CD4-positive, alpha-beta T cell treated with Interleukin-12 subunit alpha and Interleukin-12 subunit beta, for 1 hour (primary cell): Measurements from ENCODE around the gene TWNK.
A peak's percentile ranks its signal among the peaks of the same experiment; 100 is the strongest.

Experiments used
- DNase-seq: peaks from one replicate; pipeline ENCODE4 v3.0.0-alpha.2; 2020

TWNK gene

DNA sequence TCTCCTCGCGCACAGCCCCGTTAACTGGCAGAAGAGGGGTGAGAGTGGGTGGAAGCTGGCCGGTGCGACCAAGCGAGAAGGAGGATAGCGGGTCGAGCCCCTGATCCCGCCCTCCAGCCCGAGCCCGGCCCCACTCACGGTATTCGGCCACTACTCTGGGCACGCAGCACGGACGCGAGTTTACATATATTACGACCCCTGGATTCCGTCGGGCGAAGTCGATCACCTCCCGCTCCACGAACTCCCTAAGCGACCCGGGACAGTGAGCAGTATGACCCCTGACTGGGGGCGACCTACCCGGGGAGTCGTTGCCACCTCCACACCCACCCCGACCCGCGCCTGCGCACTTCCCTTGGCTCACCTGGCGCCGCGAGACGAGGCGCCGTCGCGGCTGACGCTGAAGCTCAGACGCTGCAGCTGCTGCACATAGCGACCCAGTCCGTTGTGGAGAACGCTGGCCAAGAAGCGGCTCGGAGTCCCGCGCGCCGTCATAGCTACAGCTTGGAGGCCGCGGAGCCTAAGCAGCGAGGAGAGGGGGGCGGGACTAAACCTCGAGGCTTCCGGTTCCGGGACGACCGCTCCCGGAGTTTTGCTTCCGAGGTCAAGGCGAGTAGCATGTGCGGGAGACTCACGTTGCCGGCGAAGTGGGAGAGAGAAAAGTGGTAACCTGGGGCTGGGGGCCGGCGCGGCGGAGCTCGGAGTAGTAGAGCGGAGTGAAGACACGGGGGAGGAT, at the start of gene TWNK, which contains the start of gene MRPL43:
Gene TWNK (plus strand): TSS at position 592 of the 733 bp plus-strand sequence. CDS start 668 bp downstream, outside the sequence.
Gene MRPL43 (minus strand): TSS at position 546 of the 733 bp plus-strand sequence. CDS start 54 bp downstream, at position 492.
- DNase-seq: peak; percentile 85

DNA sequence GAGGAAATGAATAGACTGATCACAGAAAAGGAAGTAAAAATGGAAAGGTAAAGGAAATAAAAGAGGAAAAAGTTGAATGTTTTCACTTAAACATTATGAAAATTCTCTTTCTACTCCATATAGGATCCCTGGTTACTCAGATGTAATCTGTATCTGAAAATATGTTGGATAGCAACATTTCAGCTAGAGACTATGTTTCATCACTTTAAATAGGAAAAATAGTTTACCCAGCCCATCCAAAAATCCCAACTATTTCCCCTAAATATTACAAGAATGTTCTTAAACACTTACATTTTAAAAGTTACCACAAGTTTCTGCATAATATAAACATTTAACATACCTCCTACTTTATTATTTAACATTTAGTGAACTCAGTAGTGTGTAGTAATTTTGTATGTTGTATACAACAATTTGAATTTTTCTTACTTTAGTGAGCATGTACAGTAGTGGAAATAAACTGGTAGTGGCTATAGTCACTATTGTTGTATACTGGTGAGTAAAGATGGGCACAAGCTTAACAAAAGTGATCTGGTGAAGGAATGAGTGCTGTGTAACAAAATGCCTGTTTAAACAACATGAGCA, 47.5 kb upstream of the TWNK start:
- no peak for DNase-seq

DNA sequence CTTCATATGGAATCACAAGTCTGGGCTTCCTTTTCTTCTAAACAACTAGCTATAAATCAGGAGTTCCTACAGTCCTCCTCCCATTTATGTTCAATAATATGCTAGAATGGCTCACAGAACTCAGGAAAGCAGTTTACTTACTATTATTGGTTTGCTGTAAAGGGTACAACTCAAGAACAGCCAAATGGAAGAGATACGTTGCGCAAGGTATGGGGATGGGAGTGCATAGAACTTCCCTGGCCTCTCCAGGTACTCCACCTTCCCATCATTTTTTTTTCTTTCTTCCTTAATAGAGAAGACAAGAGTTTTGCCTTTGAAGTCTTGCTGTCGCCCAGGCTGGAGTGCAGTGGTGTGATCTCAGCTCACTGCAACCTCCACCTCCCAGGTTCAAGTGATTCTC, 45.1 kb upstream of the TWNK start:
- DNase-seq: no peak

DNA sequence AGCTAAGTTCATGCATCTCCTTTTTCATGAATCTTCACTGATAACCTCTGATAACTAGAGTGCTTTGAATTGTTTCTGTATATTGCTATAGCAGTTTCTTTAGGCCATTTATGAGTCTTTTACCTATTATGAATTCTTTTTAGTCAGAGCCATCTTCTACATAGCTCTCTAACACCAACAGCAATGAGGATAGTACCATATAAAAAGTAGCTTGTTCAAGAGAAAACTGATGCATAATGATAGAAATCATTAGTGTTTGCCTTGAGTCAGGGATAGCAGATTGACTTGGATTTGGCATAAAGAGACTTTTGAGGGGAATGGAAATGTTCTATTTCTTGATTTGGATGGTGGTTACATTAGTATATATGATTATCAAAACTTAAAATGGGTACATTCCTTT, 43.8 kb upstream of the TWNK start:
- DNase-seq: no peak

DNA sequence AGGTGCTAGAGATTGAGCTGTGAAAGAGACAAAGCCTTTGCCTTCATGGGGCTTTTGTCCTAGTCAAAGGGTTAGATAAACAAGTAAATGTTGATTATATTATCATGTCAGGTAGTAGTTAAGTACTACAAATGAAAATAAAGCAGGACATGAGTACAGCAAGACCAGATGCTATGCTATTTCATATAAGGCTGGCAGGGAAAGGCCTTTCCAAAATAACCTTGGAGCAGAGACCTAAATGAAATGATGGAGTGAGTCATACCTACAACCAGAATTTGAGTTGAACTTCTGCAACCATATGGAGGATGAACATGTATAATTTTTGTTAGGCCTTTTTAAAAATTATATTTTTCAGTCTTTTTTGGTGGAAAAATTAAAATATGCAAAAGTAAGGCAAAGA, 41.6 kb upstream of the TWNK start:
- no peak for DNase-seq

GRCh38 chr10:100948916-100949315, 38.4 kb upstream of the TWNK start:
- DNase-seq: no peak

GRCh38 chr10:100960251-100960650, 27.1 kb upstream of the TWNK start:
- no peak for DNase-seq

- DNase-seq: no peak
Measured at GRCh38 chr10:100962351-100963080, 24.8 kb upstream of the TWNK start.

DNA sequence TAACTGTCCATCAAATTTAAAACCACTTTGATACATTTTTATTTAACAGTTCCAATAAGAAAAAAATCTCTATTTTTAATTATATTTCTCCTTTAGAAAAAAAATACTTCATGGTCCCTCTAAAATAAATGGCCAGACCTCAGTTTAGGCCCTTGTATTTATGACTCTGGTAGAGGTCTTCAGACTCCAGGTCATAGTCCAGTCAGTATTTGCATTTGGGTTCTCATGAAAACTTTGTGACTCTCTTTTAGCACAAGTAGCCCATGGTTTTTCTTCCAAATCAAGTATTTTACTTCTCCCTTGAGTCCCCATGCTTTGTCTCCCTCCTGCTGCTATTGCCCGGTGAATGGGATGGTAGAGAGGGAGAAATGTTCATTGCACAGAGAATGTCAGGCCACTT, 23.5 kb upstream of the TWNK start:
- no peak for DNase-seq

GRCh38 chr10:100965820-100966219, 21.5 kb upstream of the TWNK start:
- no peak for DNase-seq

DNA sequence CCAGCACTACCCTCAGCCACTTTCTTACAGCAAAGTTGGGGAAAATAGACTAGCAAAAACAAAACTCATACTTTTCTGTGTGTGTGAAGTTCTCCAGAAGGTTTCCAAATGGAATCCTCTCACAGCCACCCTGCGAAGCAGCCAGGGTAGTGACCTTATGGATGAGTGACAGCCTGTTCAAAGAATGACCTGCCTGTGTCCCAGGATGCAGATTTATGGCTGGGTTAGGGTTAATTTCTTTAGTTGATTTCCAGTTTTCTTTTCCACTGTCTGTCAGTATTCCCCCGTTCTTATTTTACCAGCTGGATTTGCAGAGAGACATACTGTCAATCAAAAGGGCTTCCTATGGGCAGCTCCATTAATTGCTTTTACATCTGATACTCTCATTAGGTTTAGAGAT, 20.5 kb upstream of the TWNK start:
- no peak for DNase-seq

DNA sequence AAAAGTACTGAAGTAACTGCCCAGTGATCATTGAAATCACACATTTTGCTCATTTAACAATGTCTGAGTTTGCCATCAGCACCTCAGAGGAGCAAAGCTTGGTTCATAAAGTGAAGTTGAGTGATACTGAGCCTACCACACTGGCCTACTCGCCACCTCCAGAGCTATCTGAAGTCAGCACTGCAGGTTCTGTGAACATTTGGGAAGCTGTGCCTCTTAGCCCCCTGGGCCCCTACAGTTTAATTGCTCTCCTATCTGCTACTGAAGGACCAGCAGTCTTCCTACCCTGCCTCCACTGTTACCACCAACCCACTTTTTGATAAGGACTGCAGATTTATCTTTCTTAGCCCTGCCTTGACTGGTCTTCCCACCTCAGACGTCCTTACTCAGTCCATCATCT, 20.0 kb upstream of the TWNK start:
- DNase-seq: no peak

DNA sequence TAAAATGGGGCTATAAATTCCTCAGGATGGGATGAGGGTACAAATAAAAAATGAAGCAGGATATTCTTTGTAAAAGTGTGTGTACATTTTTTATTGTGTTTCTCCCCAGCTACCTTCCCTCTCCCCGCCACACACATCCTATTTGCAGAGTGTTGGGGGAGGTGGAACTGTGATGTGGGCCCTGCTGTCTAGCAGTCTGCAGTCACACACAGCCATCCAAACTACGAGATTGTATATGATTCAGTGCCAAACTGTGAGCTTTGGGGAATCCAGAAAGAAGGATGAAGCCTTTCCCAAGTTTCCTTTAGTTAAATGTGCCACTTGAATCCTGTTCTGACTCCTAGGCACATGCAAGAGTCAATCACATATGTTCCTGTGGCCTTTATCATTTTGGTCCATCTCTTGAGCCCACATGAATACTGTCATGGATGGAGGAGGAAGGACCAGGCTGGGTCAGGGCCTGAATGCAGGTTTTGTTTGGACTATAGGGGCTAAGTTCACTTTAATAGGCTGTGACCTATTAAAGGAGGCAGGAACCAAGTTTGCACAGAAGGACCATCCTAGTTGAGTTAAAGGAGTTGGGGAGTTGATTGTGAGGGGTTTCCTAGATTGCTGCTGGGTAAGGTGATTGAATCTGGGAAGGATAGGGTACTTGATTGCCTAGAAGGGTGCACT, 19.1 kb upstream of the TWNK start:
- DNase-seq: no peak

DNA sequence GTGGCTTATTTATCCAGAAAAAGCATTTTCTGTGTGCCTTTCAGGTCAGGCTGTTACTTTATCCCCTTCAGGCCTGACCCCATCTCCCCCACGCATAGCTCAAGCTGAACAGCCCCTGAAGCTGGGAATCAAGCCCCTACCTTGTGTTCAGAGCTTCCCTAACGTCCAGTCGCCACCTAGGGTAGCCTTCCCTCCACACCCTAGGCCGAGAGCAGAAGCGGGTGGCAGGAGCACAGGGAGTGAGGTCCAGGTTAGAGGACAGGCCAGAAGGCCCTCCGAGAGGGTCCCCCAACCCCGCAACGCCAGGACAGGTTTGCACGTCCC, 18.5 kb upstream of the TWNK start:
- no peak for DNase-seq

DNA sequence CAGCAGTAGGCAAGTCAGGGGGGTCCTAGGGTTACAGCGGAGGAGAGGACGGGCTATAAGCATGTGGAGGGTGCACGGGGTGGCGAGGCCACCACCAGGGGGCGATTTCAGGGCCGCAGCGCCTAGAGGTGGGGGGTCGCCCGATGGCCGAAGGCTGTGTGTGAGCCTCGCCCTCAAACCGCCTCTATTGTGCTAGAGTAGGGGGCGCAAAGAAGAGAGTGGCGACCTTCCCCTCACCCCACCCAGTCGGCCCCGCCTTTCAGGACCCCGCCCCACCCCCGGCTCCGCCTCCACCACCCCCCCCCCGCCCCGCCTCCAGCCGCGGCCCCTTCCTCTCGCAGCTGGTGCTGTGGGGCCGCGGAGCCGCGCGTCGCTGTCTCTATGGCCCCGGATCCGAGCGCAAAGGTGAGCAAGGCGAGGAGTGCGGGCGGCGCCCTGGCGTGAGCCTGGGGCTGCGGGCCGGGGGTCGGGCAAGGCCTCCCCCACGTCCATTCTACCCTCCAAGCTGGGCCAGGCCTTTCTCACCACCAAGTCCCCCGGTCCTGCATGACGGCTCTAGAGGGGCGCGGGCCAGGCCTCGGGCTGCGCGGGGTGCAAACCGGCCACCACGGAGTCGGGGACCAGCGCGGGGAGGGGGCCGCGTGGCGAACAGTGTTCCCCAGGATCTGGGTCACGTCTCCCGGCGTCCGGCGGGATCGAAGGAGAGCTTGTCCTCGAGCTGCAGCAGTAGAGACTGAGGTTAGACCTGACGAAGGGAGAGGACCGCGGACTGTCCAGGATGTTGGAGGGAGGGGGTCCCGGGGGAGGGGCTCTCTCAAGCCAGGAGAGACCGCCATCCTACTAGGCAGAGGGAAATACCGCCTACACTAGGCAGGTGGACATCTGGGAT, 17.9 kb upstream of the TWNK start, which contains the start of gene SEMA4G:
Gene SEMA4G (plus strand): TSS at position 318 of the 889 bp plus-strand sequence. CDS start 3,409 bp downstream, outside the sequence.
- DNase-seq: peak; percentile 46

DNA sequence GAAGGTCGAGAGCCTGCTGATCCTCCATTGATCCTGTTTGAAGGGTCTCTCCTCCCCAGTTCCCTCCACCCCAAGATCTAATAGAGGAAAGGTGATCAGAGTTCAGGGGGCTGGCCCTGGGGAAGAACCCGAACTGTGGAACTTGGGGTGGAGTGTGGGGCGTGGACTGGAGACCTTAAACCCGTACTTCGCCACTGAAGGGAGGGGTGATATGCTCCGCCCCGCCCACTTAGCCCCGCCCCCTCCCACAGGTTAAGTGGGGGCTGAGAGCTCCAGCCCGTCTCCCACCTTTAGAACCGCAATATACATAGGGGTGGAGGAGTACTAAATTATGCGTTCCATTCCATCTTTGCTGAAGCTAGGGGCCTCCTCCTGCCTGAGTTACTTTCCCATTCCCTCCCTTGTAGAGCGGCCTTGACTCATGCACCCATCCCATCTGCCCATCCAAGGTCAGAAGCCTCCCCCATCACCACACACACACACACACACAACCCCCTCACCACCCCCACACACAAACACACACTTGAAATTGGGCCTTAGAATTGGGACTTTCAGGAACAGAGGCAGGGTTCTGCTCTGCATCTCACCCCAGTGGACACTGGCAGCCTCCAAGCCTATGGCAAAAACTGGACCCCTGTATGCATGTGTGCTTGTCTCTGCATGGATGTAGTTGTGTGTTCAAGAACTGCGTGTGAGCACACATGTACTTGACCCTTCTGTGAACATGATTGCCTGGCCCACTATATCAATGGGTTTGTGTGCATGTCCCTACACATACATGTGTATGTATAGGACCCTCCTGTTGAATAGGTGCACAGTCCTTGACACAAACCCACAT, 17.0 kb upstream of the TWNK start:
- peak; percentile 50 for DNase-seq

- DNase-seq: no peak
Measured at GRCh38 chr10:100970914-100971811, 16.2 kb upstream of the TWNK start.

DNA sequence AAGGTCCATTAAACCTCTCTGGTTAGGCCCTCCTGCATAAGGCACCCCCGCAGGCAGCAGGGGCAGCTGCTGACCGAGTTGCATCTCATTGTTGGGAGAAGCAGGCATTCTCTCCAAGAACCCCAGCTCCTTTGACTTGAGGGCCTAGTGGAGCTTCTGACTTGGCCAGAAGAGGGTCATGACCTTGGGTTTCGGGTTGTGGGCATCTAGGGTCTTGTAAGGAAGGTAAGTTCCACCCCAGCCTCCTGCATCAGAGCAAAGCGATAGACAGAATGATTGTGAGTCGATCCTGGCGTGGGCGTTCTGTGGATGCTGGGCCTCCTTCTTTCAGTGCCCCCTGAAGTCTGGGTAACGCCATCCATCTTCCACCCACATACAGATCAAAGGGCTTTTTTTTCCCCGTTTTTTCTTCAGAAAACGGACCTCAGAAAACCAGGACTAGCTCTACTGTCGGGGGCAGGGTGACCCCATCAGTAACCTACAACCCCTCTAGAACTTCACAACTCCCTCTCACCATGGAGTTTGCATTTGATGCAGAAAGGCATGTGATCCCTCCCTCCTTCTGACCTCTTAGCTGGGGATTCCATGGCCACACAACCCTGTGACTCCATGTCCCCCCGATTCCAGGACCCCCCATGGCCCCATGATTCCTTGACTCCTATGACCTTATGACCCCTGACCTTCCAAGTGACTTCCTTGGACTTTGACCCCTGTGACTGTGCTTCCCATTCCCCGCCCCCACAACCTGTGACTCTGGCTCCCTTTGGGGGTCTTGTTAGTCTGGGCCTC, 15.0 kb upstream of the TWNK start:
- no peak for DNase-seq

DNA sequence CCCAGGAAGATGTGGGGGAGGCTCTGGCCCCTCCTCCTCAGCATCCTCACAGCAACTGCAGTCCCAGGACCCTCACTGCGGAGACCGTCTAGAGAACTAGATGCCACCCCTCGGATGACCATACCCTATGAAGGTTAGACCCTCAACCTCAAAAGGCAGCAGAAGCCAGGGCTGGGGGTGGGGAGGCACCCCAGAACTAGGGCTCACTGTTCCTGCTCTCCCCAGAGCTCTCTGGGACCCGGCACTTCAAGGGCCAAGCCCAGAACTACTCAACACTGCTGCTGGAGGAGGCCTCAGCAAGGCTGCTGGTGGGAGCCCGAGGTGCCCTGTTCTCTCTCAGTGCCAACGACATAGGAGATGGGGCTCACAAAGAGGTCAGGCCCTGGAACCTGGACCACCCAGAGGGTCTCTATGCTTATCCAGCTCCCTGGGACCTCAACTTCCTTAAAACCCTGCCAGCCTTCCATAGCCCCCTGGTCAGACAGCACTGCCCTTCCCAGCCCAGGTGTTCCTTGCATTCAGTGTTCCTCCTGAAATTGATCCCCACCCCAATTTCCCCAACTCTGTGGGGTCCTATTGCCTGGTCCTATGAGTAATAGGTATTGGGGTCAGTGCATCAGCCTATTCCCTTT, 14.3 kb upstream of the TWNK start:
- no peak for DNase-seq
